GM21423 (cell line): Measurements from ENCODE around the gene TMEM245.
"Not testable (repeated sequence)": the region's sequence is repeated elsewhere in the genome, so short reads cannot be mapped to it uniquely, and the experiment has no call there.

Experiments
- ATAC-seq: cut with Tn5 transposase; IDR thresholded peaks from one replicate; pipeline ENCODE4 v1.9.1; 2021; ENCODE audit warnings: mild to moderate bottlenecking, moderate library complexity; ENCODE audit not compliant: unreplicated experiment

Gene TMEM245

DNA sequence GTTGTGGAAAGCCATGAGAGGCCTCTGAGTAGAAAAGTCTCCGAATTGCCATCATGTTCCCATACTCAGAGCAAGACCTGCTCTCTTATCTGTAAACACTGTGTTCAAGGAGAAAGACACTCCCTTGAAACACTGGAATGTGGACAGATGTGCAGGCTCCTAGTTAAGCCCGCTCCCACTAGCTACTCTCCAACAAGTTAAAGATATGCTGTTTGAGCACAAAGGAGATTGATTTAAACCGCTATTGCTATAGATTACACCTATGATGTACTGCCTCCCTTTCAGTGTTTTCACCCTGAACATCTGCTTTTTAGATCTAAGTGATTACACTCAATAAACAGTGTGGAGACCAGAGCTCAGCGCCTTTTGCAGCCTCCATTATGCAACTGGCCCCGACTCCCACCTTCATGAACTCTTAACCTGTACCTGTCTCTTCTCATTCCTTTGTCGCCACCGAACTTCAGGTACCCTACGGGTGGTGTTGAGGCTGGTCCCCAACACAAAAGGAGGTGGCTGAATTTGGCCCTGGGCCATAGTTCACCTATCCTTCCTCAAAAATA lies 47.5 kb downstream of the TMEM245 start:
- ATAC-seq, result no peak

DNA sequence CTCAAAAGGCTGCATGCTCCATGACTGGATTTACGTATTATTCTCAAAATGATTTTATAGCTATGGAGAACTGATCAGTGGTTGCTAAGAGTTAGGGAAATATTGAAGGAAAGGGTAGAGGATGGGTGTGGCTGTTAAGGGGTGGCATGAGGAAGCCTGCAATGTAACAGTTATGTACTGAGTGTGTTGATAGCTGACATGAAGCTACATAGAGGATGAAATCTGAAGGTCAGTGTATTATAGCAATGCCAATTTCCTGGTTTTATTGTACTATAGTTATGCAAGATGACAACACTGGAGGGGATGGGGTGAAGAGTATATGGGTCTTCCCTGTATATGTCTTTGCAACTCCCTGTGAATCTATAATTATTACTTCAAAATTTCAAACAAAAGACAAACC lies 51.0 kb downstream of the TMEM245 start:
- no peak for ATAC-seq

DNA sequence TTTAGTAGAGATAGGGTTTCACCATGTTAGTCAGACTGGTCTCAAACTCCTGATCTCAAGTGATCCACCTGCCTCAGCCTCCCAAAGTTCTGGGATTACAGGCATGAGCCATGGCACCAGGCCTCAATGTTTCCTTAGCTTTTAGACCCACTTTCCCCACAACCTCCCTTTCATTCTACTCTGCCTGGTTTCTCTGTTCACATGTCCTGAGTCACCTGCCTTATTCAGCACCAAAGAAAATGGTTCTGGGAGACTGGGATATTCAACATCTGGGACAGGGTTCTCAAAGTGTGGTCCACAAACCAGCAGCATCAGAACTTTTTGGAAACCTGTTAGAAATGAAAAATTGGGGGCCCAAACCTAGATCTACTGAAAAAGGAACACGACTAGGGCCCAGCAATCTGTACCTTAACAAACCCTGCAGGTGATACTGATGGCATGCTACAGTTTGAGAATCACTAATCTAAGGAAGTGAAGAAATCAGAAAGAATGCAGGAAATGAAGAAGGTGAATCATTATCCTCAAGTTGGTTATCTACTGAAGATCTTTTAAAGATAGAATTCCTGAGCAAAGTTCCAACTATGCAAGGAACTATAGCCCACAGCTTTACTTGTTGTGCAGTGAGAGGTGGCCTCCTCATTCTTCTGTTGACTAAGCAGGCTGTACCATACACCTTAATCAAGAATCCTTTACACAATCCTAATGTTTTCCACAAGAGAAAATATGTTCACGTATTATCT lies 54.6 kb downstream of the TMEM245 start:
- no peak for ATAC-seq

GRCh38 chr9:109063760-109064159 lies 56.0 kb downstream of the TMEM245 start:
- ATAC-seq, result no peak

GRCh38 chr9:109062543-109062942 lies 57.2 kb downstream of the TMEM245 start:
- no peak for ATAC-seq

GRCh38 chr9:109060191-109060590 lies 59.6 kb downstream of the TMEM245 start:
- no peak for ATAC-seq

DNA sequence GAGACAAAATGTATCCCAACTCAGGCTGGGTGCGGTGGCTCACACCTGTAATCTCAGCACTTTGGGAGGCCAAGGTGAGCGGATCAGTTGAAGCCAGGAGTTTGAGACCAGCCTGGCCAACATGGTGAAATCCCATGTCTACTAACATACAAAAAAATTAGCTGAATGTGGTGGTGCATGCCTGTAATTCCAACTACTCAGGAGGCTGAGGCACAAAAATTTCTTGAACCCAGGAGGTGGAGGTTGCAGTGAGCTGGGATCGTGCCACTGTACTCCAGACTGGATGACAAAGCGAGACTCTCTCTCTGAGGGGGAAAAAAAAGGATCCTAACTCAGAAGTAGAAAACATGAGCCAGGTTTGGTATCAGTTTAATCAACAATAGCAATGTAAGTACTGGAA lies 66.6 kb downstream of the TMEM245 start:
- not testable (repeated sequence) for ATAC-seq

GRCh38 chr9:109052416-109052815 lies 67.3 kb downstream of the TMEM245 start:
- ATAC-seq, result no peak

DNA sequence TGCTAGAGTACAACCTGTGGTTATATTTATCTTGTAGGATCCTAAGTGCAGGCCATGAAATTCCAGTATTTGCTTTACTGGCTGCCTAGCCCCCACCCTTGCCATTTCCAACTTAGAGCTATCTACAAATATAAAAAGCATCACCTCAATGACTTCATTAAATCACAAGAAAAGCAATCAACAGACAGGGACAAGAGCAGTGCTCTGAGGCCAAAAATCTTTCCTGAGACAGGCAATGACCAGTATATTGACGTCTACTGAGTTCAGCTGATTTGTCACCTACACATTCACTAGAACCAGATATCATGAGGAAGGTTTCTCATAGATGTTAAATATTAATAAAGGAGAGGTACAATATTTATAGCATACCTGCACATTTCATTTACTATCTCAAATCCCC lies 68.0 kb downstream of the TMEM245 start:
- no peak for ATAC-seq

DNA sequence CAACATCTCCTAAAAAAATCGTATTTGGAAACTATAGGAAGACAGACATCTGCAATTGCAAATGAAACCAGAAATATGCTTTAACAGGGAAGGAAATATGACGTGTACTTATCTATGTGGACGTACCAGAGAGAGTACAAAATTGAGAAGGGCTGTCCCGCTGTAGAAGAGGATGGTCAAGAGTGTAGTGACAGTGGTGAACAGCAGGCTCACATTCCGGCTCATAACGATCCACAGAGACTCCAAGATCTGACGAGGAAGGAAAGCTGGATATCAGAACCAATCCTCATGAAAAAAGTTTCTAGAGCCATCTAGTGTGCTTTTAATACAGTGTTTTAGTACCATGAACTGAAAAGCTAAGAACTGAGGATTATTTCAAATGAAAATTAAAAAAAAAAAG lies 69.3 kb downstream of the TMEM245 start:
- ATAC-seq, result no peak

DNA sequence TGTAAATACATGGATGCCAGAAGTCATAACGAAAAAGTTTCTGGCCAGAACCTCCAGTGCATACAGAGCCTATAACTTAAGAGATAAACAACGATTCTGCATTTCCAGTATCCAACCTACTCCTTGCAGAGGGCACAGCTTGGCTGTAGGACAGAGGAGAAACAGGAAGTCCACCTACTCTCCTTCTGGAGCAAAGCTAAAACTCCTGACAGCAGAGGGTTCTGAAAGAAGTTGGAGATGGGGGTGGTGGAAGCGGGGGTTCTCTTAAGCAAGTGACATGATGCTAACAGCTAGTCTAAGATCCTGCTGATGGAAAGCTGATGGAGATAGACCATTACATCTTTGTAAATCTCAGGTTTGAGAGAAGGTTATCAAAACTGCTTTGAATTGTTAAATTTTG lies 70.9 kb downstream of the TMEM245 start:
- no peak for ATAC-seq

GRCh38 chr9:109047259-109047658 lies 72.5 kb downstream of the TMEM245 start:
- no peak for ATAC-seq

- ATAC-seq, result no peak
Observed at GRCh38 chr9:109046346-109046745, 73.4 kb downstream of the TMEM245 start.

DNA sequence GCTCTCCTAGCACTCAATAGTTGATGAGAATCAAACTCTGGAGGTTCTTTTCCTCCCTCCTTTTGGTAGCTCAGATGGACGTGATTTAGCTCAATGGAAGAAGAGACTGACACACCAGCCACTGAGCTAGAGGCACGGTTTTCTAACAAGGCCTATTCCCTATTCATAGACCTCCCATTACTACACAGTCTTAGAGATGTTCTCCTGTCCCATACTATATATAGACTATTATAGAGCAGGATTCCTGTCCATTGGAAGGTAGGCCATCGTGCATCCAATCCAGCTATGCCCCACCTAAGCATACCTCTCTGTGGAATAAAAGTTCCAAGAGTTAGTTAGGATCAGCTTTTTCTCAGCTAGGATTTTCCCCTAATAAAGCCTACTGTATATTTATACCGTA lies 76.2 kb downstream of the TMEM245 start:
- ATAC-seq, result no peak

- ATAC-seq, result no peak
Observed at GRCh38 chr9:109040571-109040970, 79.2 kb downstream of the TMEM245 start.

DNA sequence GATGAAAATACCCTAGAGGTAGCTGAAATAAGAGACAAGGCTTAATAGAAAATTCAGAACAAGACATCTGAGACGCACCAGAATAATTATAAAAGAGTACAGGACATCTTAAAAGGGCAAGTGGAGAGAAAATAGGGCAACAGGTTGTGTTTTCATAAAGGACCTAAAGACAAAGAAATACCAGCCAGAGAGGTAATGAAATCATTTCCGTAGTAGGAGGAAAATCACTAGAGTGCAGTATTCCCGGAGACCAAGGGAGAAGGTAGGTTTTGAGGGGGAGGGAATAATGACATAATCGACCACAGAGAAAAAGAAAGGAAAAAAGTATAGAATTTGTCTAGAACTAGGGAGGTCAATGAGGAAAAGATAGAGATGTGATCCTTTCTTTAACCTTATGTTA lies 80.2 kb downstream of the TMEM245 start:
- no peak for ATAC-seq

DNA sequence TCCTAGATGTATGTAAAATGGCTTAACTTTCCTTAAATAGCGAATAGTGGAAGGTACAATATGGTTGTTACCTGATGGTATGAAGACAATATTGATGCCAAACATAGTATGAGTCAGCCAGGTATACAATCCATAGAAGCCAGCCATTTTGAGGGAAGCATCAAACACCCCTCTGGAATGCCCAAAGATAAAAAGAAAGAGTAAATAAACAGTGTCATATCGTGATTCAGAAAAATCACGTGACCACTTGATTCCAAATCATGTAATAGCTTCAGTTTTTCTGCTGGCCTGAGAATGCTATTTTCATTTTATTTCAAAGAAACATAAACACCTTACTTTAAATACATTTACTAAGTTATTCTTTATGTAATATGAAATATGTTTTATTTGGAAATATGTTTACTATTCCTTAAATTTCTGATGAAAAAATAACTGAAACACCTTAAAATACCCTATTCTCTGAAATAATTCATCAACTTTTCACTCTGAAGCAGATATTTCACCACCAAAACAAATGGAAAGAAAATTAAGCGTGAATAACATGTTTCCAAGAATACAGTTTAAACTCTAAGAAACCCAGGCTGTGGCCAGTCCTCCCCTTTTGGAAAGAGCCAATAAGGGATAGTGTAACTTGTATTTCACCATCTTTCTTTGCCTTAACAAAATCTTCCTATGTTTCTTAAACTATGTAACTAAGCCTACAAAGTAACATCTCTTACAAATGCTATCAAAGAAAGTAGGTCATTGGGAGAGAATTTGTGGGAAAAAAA lies 81.6 kb downstream of the TMEM245 start:
- ATAC-seq, result no peak

- ATAC-seq, result no peak
Observed at GRCh38 chr9:109036744-109037680, 82.7 kb downstream of the TMEM245 start.

GRCh38 chr9:109035684-109036423 lies 83.9 kb downstream of the TMEM245 start:
- no peak for ATAC-seq

DNA sequence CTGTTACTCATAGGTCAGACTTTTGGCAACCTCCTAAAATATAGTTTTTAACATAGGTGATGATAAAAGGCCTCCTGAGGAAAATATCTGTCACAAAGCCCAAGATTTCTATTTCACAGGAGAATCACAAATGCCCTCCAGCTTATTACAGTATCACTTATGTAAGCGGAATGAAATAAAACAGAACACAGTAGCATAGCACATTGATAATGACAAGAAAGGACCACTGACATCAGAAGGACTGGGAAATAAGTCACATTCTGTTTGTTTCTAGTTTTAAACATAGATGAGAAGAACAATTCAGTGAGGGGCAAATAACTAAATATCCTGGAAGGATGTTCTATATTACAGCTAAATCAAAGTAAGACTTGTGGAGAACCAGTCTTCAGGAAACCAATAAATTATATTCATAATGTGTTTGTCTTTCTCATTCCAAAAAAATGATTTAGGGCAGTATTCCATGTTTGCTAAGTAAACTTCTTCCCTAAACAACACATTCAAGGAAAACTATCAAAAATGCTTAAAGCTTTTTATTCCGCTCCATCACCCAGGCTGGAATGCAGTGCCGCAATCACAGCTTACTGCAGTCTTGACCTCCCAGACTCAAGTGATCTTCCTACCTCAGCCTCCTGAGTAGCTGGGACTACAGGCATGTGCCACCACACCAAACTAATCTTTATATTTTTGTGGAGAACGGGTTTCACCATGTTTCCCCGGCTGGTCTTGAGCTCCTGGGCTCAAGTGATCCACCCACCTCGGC lies 85.6 kb downstream of the TMEM245 start:
- no peak for ATAC-seq
